GM12878 (cell line): ENCODE measurements around the gene IFT88. TPM values are rescaled to one million over a fixed set of nuclear protein-coding genes. Genes with fewer than 3 reads are reported as not detected.

Source experiments
- ATAC-seq: fragments of 200-7000 bp; cut with Tn5 transposase; 3 replicates; pipeline ENCODE4 v1.9.1; 2020; ENCODE audit warnings: mild to moderate bottlenecking, moderate library complexity
- BruUV-seq: library from RNA; stranded (reverse); fragments of 400-500 nt; replicated peaks from 2 replicates; lab custom pipeline; 2021; lab: Mats Ljungman, UMichigan
- CTCF ChIA-PET: fragments of 300-600 bp; sonication (Branson Sonifier 250); formaldehyde crosslinking; extraction: SDS; loops from one replicate; lab custom pipeline; 2021; ENCODE audit warnings: inconsistent platforms; lab: Yijun Ruan, JAX
- POLR2A ChIA-PET: fragments of 350-600 bp; formaldehyde crosslinking; extraction: SDS; loops from one replicate; lab custom pipeline; 2021; ENCODE audit warnings: inconsistent platforms; lab: Charles Lee
- RAD21 ChIA-PET: fragments of 300-600 bp; sonication (Branson Sonifier 250); formaldehyde crosslinking; loops from one replicate; lab custom pipeline; 2023; ENCODE audit warnings: antibody characterized with exemption; ENCODE audit not compliant: unreplicated experiment; lab: Charles Lee
- SMC1A ChIA-PET: fragments of 300-600 bp; sonication (Branson Sonifier 250); formaldehyde crosslinking; loops from one replicate; lab custom pipeline; 2023; ENCODE audit not compliant: unreplicated experiment, uncharacterized antibody; lab: Charles Lee
- DNase-seq: peaks from one replicate; pipeline ENCODE4 v3.0.0-alpha.2; 2011; ENCODE audit warnings: low read depth, low spot score
- FAIRE-seq: peaks from 3 replicates; lab custom pipeline; 2011; peaks lifted over from hg19 to GRCh38; lab: Jason Lieb, UNC
- H2AFZ ChIP-seq: 2 replicates; pipeline ENCODE4 v1.6.0; 2011; ENCODE audit warnings: low read depth, low read length, control low read depth; ENCODE audit not compliant: control insufficient read depth
- H3K27ac ChIP-seq: 2 replicates; pipeline ENCODE4 v1.5.1; 2011; ENCODE audit warnings: control low read depth; ENCODE audit not compliant: control insufficient read depth, insufficient read depth
- H3K27me3 ChIP-seq, 2 experiments: replicated peaks in 1 of 2; 2 replicates each; pipeline versions ENCODE4 v1.6.0 to v1.6.1; 2011; ENCODE audit warnings: low read length in 1 of 2; ENCODE audit not compliant: control insufficient read depth in 2 of 2, insufficient read depth in 2 of 2
- H3K36me3 ChIP-seq, 2 experiments: 2 replicates each; pipeline ENCODE4 v1.5.1; 2011; ENCODE audit warnings: low read length in 1 of 2; ENCODE audit not compliant: control insufficient read depth in 2 of 2, insufficient read depth in 2 of 2
- H3K4me1 ChIP-seq: 2 replicates; pipeline ENCODE4 v1.6.1; 2011; ENCODE audit warnings: mild to moderate bottlenecking, low read length, moderate library complexity, mixed read lengths; ENCODE audit not compliant: control insufficient read depth, insufficient read depth
- H3K4me2 ChIP-seq: 2 replicates; pipeline ENCODE4 v1.6.0; 2011; ENCODE audit warnings: control low read depth; ENCODE audit not compliant: control insufficient read depth, insufficient read depth
- H3K4me3 ChIP-seq: fragments of 200-600 bp; sonication (generic); 2 replicates; pipeline ENCODE4 v1.5.1; 2016
- H3K79me2 ChIP-seq: 2 replicates; pipeline ENCODE4 v1.6.0; 2011; ENCODE audit warnings: low read length; ENCODE audit not compliant: control insufficient read depth, insufficient read depth
- H3K9ac ChIP-seq: 2 replicates; pipeline ENCODE4 v1.8.0; 2011; ENCODE audit warnings: low read length, control low read depth, mixed read lengths; ENCODE audit not compliant: control insufficient read depth, insufficient read depth
- H3K9me3 ChIP-seq: replicated peaks from 3 replicates; pipeline ENCODE4 v1.5.1; 2011; ENCODE audit warnings: mild to moderate bottlenecking, low read length; ENCODE audit not compliant: control insufficient read depth, insufficient read depth
- H4K20me1 ChIP-seq: 2 replicates; pipeline ENCODE4 v1.6.0; 2011; ENCODE audit not compliant: control insufficient read depth, insufficient read depth
- EGR1 ChIP-seq, 2 experiments: IDR thresholded peaks; 1 replicate in 1 of 2; 2 replicates in 1 of 2; pipeline ENCODE4 v1.6.1; 2011 to 2012; ENCODE audit warnings: low read depth in 2 of 2, low read length in 2 of 2, borderline replicate concordance in 1 of 2, mild to moderate bottlenecking in 1 of 2, moderate library complexity in 1 of 2
- FOXM1 ChIP-seq: IDR thresholded peaks from 2 replicates; pipeline ENCODE4 v1.6.1; 2012; ENCODE audit warnings: low read depth, mild to moderate bottlenecking, inconsistent platforms, low read length, moderate library complexity
- HSF1 ChIP-seq: fragments of 150-350 bp; IDR thresholded peaks from 2 replicates; pipeline ENCODE4 v1.6.1; 2014; ENCODE audit warnings: mild to moderate bottlenecking, low read depth, low read length
- MTA3 ChIP-seq: IDR thresholded peaks from 2 replicates; pipeline ENCODE4 v1.6.1; 2012; ENCODE audit warnings: low read length, inconsistent platforms, borderline replicate concordance
- POLR2A ChIP-seq: IDR thresholded peaks from 2 replicates; pipeline ENCODE4 v1.6.1; 2011; ENCODE audit warnings: low read depth, mild to moderate bottlenecking, low read length
- SKIL ChIP-seq: fragments of 450-650 bp; IDR thresholded peaks from 2 replicates; pipeline ENCODE4 v1.6.1; 2017; ENCODE audit warnings: mild to moderate bottlenecking, low read depth, inconsistent platforms; ENCODE audit not compliant: poor library complexity, severe bottlenecking
- ZNF24 ChIP-seq: fragments of 450-650 bp; IDR thresholded peaks from 2 replicates; pipeline ENCODE4 v1.6.1; 2017; ENCODE audit warnings: antibody characterized with exemption, mild to moderate bottlenecking
- WGBS: methylation state at CpG from one replicate; pipeline ENCODE4 v1.1.6; 2016; ENCODE audit warnings: low lambda C conversion rate; ENCODE audit not compliant: insufficient replicate concordance, insufficient coverage; ENCODE audit errors: missing lambda C conversion rate; 5-methylcytosine and 5-hydroxymethylcytosine counted together
- in situ Hi-C: fragments of 300-500 bp; cut with MboI; formaldehyde crosslinking; loops from 9 replicates; pipeline ENCODE4 v1.14.3; 2018; ENCODE audit warnings: mixed read lengths
- intact Hi-C: fragments of 100-400 bp; cut with micrococcal nuclease; formaldehyde crosslinking; loops from one replicate; pipeline ENCODE4 v1.14.2; 2022; ENCODE audit not compliant: unreplicated experiment
- polyA plus RNA-seq, 11 experiments: library from polyadenylated mRNA; depleted of rRNA in 4 of 11; unstranded in 6 of 11; stranded (reverse) in 5 of 11; fragments of >200 nt; fragmentation: Nextera tagmentation in 4 of 11; fragmentation: Illumina TruSeq in 1 of 11; extraction: Ambion mirVana in 4 of 11; extraction: Trizol in 1 of 11; gene quantifications; 1 replicate in 1 of 11; 2 replicates in 10 of 11; pipeline versions ENCODE4 v1.2.1 to v1.2.3, GENCODE V29; 2011 to 2016; ENCODE audit warnings: inconsistent platforms in 2 of 11, missing spikeins in 2 of 11, low read depth in 1 of 11
- total RNA-seq, 4 experiments: library from RNA; depleted of rRNA in 3 of 4; stranded (reverse); fragments of >200 nt in 3 of 4; fragmentation: Illumina TruSeq in 1 of 4; extraction: Trizol in 1 of 4; gene quantifications; 2 replicates each; pipeline versions ENCODE4 v1.2.1 to v1.2.3, GENCODE V29; 2013 to 2021

IFT88 gene
- total and polyA plus RNA-seq, 10 of the 15 experiments (the other 5 are each of a cell fraction or from before 2014, with no cell fraction given), result 2.9 to 5.6 (median 4.1) TPM

- TF ChIP-seq SKIL (no peak), FOXM1 (no peak), HSF1 (no peak), ZNF24 (no peak), MTA3 (no peak), POLR2A (no peak)
Measured at GRCh38 chr13:20585371-20585770, 18.4 kb downstream of the IFT88 start (continued).

- H3K4me2 ChIP-seq, result no peak overlapping the region
- H3K27ac ChIP-seq, result no peak overlapping the region
- intact Hi-C loops (no loop called here), in situ Hi-C loops (no loop called here)
- H3K79me2 ChIP-seq, result no peaks in the 10 kb centered on the region
- ATAC-seq, result no peak
- TF ChIP-seq EGR1 (IDR thresholded peaks at IDR 0.05; ENCODE audit: borderline replicate concordance in 1 of 2, low read depth in 2 of 2, low read length in 2 of 2), result no peak
- H2AFZ ChIP-seq, result no peak overlapping the region
- no peaks in the 10 kb centered on the region for H3K36me3 ChIP-seq
- no peak overlapping the region for H3K4me3 ChIP-seq
- SMC1A ChIA-PET, result no interaction called here
- no peak for DNase-seq
- RAD21 ChIA-PET, result no interaction called here
- H3K27me3 ChIP-seq, result no peaks in the 10 kb centered on the region
- CTCF ChIA-PET, result interaction anchor here (1.4 kb wide), 1 partner anchor 16 kb away, joined by 4 read pairs; no protein-coding TSS in a partner anchor
- H3K9me3 ChIP-seq, result peaks cover 1% of the 10 kb centered on the region; the same call in 2 of the 3 replicates
- H3K4me1 ChIP-seq, result no peaks in the 10 kb centered on the region
- POLR2A ChIA-PET, result no interaction called here
- no peak overlapping the region for H3K9ac ChIP-seq
- WGBS, result 84% methylated on average over 4 of the region's 4 CpGs
- no TSS peak for BruUV-seq
- no peak for FAIRE-seq
- H4K20me1 ChIP-seq, result no peaks in the 10 kb centered on the region
Measured at GRCh38 chr13:20588529-20589110, 21.7 kb downstream of the IFT88 start.
